ENCODE measurements around the gene NELFCD.

- no peak for TF ChIP-seq ZFX (IDR thresholded peaks at IDR 0.05)
- TF ChIP-seq, protein P1, sequence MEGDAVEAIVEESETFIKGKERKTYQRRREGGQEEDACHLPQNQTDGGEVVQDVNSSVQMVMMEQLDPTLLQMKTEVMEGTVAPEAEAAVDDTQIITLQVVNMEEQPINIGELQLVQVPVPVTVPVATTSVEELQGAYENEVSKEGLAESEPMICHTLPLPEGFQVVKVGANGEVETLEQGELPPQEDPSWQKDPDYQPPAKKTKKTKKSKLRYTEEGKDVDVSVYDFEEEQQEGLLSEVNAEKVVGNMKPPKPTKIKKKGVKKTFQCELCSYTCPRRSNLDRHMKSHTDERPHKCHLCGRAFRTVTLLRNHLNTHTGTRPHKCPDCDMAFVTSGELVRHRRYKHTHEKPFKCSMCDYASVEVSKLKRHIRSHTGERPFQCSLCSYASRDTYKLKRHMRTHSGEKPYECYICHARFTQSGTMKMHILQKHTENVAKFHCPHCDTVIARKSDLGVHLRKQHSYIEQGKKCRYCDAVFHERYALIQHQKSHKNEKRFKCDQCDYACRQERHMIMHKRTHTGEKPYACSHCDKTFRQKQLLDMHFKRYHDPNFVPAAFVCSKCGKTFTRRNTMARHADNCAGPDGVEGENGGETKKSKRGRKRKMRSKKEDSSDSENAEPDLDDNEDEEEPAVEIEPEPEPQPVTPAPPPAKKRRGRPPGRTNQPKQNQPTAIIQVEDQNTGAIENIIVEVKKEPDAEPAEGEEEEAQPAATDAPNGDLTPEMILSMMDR (IDR thresholded peaks at IDR 0.05 in 2 of 3, conservative IDR thresholded peaks at IDR 0.05 in 1 of 3; ENCODE audit: borderline replicate concordance in 1 of 3, insufficient read depth in 1 of 3, low read depth in 2 of 3, low read length in 2 of 3) = no peak
- TF ChIP-seq POLR2A (IDR thresholded peaks at IDR 0.05; ENCODE audit: borderline replicate concordance, extremely low read depth, insufficient read depth, insufficient read length) = no peak
- TF ChIP-seq, protein P2, sequence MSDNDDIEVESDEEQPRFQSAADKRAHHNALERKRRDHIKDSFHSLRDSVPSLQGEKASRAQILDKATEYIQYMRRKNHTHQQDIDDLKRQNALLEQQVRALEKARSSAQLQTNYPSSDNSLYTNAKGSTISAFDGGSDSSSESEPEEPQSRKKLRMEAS (IDR thresholded peaks at IDR 0.05) = no peak
- TF ChIP-seq CEBPB (IDR thresholded peaks at IDR 0.05; ENCODE audit: low read depth) = no peak
- no peak for TF ChIP-seq TCF7L2 (IDR thresholded peaks at IDR 0.05; ENCODE audit: borderline replicate concordance, extremely low read depth, insufficient read depth, insufficient read length)
- TF ChIP-seq CBX3 (IDR thresholded peaks at IDR 0.05; ENCODE audit: low read depth) = no peak
- no peak for TF ChIP-seq SP1 (IDR thresholded peaks at IDR 0.05; ENCODE audit: low read depth)
- no peak for TF ChIP-seq EGR1 (IDR thresholded peaks at IDR 0.05; ENCODE audit: low read depth)
- no peak for TF ChIP-seq ZBTB33 (IDR thresholded peaks at IDR 0.05; ENCODE audit: extremely low read depth, insufficient replicate concordance, low read length)
Measured at GRCh38 chr20:58976061-58976730, 4.9 kb upstream of the NELFCD start.
